ENCODE results near the gene AGPAT1.

GRCh38 chr6:32120573-32121059 is 55.3 kb downstream of the AGPAT1 start:
- TF ChIP-seq SUZ12 (IDR thresholded peaks at IDR 0.05; ENCODE audit: extremely low read depth, insufficient read depth, insufficient read length) (no peak), YY1 (IDR thresholded peaks at IDR 0.05; ENCODE audit: insufficient read depth, insufficient read length) (no peak), ZNF274 (IDR thresholded peaks at IDR 0.05; ENCODE audit: low read depth, low read length) (no peak)
